Neutrophil (primary cell): ENCODE results near the gene RAB37.

ENCODE experiments used
- H3K27ac ChIP-seq: fragments of 200-600 bp; sonication (generic); 2 replicates; pipeline ENCODE4 v1.5.1; 2016; ENCODE audit warnings: mild to moderate bottlenecking, moderate library complexity
- H3K27me3 ChIP-seq: fragments of 200-600 bp; sonication (generic); 2 replicates; pipeline ENCODE4 v1.6.0; 2016; ENCODE audit warnings: mild to moderate bottlenecking
- H3K36me3 ChIP-seq: fragments of 200-600 bp; sonication (generic); 2 replicates; pipeline ENCODE4 v1.5.1; 2017
- H3K4me1 ChIP-seq, 2 experiments: fragments of 200-600 bp in 1 of 2; sonication (generic) in 1 of 2; 1 replicate in 1 of 2; 2 replicates in 1 of 2; pipeline versions ENCODE4 v1.5.1 to v1.6.1; 2013 to 2016; ENCODE audit warnings: low read depth in 1 of 2, low read length in 1 of 2, mild to moderate bottlenecking in 1 of 2, moderate library complexity in 1 of 2; ENCODE audit not compliant: control insufficient read depth in 1 of 2, insufficient read depth in 1 of 2
- H3K4me3 ChIP-seq, 2 experiments: fragments of 200-600 bp in 1 of 2; sonication (generic) in 1 of 2; 1 replicate in 1 of 2; 2 replicates in 1 of 2; pipeline ENCODE4 v1.5.1; 2013 to 2016; ENCODE audit warnings: low read depth in 1 of 2, low read length in 1 of 2, mild to moderate bottlenecking in 1 of 2, moderate library complexity in 1 of 2
- H3K9me3 ChIP-seq: fragments of 200-600 bp; sonication (generic); 2 replicates; pipeline ENCODE4 v1.5.1; 2016
- TF ChIP-seq, protein P1 (sequence below): fragments of 200-600 bp; sonication (generic); IDR thresholded peaks from 2 replicates; pipeline ENCODE4 v1.5.1; 2016; ENCODE audit warnings: antibody characterized with exemption

RAB37 gene

DNA sequence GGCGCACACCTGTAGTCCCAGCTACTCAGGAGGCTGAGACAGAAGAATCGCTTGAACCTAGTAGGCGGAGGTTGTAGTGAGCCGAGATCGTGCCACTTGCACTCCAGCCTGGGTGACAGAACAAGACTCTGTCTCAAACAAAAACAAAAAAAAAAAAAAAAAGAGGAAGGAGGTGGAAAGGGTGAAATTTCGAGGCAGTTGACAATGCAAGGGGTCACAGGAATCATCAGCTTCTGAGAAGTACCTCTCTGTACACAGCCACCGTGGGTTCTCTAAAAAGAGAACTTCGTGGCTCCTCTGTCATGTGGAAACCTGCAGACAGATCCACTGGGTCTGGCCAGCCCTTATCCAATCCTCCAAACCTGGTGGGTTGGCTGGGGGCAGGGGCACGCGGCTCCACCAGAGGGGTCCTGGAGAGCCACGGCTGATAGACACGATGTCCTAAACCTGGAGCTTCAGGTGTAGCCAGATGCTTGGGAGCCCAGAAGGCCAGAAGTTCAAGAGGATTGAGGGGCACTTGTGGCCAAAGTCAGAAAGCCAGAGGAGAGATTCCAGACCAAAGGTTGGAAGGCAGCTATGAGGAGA lies 23.8 kb upstream of the RAB37 start:
- TF ChIP-seq, protein P1, sequence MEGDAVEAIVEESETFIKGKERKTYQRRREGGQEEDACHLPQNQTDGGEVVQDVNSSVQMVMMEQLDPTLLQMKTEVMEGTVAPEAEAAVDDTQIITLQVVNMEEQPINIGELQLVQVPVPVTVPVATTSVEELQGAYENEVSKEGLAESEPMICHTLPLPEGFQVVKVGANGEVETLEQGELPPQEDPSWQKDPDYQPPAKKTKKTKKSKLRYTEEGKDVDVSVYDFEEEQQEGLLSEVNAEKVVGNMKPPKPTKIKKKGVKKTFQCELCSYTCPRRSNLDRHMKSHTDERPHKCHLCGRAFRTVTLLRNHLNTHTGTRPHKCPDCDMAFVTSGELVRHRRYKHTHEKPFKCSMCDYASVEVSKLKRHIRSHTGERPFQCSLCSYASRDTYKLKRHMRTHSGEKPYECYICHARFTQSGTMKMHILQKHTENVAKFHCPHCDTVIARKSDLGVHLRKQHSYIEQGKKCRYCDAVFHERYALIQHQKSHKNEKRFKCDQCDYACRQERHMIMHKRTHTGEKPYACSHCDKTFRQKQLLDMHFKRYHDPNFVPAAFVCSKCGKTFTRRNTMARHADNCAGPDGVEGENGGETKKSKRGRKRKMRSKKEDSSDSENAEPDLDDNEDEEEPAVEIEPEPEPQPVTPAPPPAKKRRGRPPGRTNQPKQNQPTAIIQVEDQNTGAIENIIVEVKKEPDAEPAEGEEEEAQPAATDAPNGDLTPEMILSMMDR = no peak
- Histone ChIP-seq H3K4me1 (peaks cover 36 to 47% of the 10 kb centered on the region in 2 experiments), H3K27me3 (no peaks in the 10 kb centered on the region), H3K36me3 (no peaks in the 10 kb centered on the region), H3K4me3 (peak overlapping the region; percentile 74 to 96), H3K27ac (peak overlapping the region; percentile 91), H3K9me3 (no peaks in the 10 kb centered on the region)

DNA sequence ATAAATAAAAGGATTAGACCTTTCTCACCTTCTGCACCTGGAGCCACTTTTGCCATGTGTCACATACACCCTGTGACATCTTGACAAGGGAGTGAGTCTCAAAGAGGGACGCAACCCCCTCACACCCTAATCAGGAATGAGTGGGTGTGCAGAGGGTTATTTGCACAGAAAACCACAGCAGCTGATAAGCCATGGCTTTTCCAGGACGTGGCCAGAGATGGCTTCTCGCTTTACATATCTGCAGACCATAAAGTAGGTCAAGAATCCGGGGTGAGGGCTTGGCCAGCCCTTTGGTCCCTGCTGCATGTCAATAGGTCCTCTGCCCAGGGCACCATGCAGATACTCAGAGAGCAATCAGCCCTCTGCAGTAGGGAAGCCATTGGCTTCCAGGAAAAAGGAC lies 21.9 kb upstream of the RAB37 start:
- no peak overlapping the region for H3K27ac ChIP-seq
- TF ChIP-seq, protein P1 = no peak
- H3K27me3 ChIP-seq = no peaks in the 10 kb centered on the region
- no peak overlapping the region for H3K4me3 ChIP-seq
- no peaks in the 10 kb centered on the region for H3K36me3 ChIP-seq
- no peaks in the 10 kb centered on the region for H3K9me3 ChIP-seq
- peaks cover 33 to 42% of the 10 kb centered on the region in 2 experiments for H3K4me1 ChIP-seq

DNA sequence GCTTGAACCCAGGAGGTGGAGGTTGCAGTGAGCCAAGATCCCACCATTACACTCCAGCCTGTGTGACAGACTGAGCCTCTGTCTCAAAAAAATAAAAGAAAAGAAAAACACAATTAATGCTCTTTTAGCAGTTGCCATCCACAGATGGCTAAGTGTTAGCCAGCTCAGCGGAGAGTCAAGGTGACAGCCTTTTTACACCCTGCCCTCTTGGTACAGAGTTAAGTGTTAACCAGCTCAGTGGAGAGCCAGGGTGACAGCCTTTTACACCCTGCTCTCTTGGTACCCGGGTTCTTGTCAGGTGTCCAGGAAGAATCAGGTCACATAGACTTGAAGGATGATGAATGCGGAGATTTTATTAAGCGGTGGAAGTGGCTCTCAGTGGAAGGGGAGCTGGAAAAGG lies 16.6 kb upstream of the RAB37 start:
- no peak overlapping the region for H3K4me3 ChIP-seq
- no peak overlapping the region for H3K27ac ChIP-seq
- no peaks in the 10 kb centered on the region for H3K4me1 ChIP-seq
- peaks cover 3% of the 10 kb centered on the region for H3K27me3 ChIP-seq
- H3K36me3 ChIP-seq = no peaks in the 10 kb centered on the region
- TF ChIP-seq, protein P1 = no peak
- H3K9me3 ChIP-seq = no peaks in the 10 kb centered on the region

DNA sequence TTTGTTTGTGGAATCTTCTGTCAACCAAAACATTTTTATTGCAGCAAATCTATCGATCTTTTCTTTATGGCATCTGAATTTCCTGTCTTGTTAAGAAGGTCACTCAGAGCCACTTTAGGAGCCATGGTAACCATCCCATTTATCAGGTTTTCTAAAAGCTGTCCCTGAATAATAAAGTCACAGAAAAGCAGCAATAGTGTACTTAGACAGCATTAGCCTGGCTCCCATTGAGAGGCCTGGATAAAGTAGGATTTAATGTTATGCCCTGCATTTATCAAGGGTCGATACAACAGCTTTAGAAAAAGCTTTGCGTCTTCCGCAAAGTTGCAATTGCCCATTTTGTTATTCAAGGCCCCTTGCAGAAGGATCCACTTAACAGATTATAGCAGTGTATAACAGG lies 14.3 kb upstream of the RAB37 start:
- Histone ChIP-seq H3K9me3 (no peaks in the 10 kb centered on the region), H3K36me3 (no peaks in the 10 kb centered on the region), H3K4me1 (no peaks in the 10 kb centered on the region), H3K4me3 (no peak overlapping the region), H3K27me3 (peaks cover 3% of the 10 kb centered on the region), H3K27ac (no peak overlapping the region)
- TF ChIP-seq, protein P1 = no peak

DNA sequence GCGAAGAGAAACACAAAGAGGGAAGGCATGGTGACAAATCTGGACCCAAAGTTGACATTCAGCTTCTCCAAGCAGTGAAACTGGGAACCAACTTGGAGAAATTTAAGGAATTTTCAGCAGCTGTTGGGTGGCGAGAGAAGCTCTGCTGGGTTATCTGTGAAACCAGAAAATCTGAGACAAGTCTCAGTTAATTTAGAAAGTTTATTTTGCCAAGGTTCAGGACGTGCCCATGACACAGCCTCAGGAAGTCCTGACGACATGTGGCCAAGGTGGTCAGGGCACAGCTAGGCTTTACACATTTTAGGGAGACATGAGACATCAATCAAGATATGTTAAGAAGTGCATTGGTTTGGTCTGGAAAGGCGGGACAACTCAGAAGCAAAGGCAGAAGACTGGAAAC lies 13.2 kb upstream of the RAB37 start:
- no peaks in the 10 kb centered on the region for H3K9me3 ChIP-seq
- H3K36me3 ChIP-seq = no peaks in the 10 kb centered on the region
- no peak overlapping the region for H3K4me3 ChIP-seq
- no peak overlapping the region for H3K27ac ChIP-seq
- peaks cover 3% of the 10 kb centered on the region for H3K27me3 ChIP-seq
- H3K4me1 ChIP-seq = no peaks in the 10 kb centered on the region
- TF ChIP-seq, protein P1 = no peak
